Endothelial cell of umbilical vein (primary cell): ENCODE measurements around the gene RPSA. TPM values are rescaled to one million over a fixed set of nuclear protein-coding genes. Genes with fewer than 3 reads are reported as not detected.

Experiments
- BruUV-seq: library from RNA; stranded (reverse); fragments of 400-500 nt; replicated peaks from 2 replicates; lab custom pipeline; 2021; lab: Mats Ljungman, UMichigan
- CTCF ChIA-PET: fragments of 300-600, 350-600 bp; sonication (Branson Sonifier 250); formaldehyde crosslinking; loops from one replicate; lab custom pipeline; 2021; ENCODE audit warnings: antibody characterized with exemption, inconsistent platforms; lab: Charles Lee
- POLR2A ChIA-PET: fragments of 300-600, 350-600 bp; sonication (Branson Sonifier 250); formaldehyde crosslinking; loops from one replicate; lab custom pipeline; 2021; ENCODE audit warnings: antibody characterized with exemption, inconsistent platforms; lab: Charles Lee
- DNase-seq: peaks from one replicate; pipeline ENCODE4 v3.0.0-alpha.2; 2011; ENCODE audit warnings: low read depth, low spot score
- FAIRE-seq: peaks from 2 replicates; lab custom pipeline; 2011; peaks lifted over from hg19 to GRCh38; lab: Jason Lieb, UNC
- H2AFZ ChIP-seq: 2 replicates; pipeline ENCODE4 v1.6.0; 2012; ENCODE audit warnings: low read depth, low read length, control low read depth, inconsistent platforms
- H3K27ac ChIP-seq: 2 replicates; pipeline ENCODE4 v1.5.1; 2011; ENCODE audit warnings: low read depth, mild to moderate bottlenecking, control low read depth, low read length, moderate library complexity; ENCODE audit not compliant: insufficient read depth
- H3K27me3 ChIP-seq, 2 experiments: 2 replicates each; pipeline versions ENCODE4 v1.6.0 to v1.6.1; 2011; ENCODE audit warnings: low read length in 2 of 2, mixed read lengths in 1 of 2; ENCODE audit not compliant: control insufficient read depth in 2 of 2, insufficient read depth in 2 of 2
- H3K36me3 ChIP-seq, 2 experiments: 2 replicates in 1 of 2; 3 replicates in 1 of 2; pipeline ENCODE4 v1.5.1; 2011; ENCODE audit warnings: low read length in 2 of 2, mild to moderate bottlenecking in 1 of 2, moderate library complexity in 1 of 2; ENCODE audit not compliant: control insufficient read depth in 2 of 2, insufficient read depth in 2 of 2; ENCODE audit errors: extremely low read depth in 1 of 2
- H3K4me1 ChIP-seq: 3 replicates; pipeline ENCODE4 v1.5.1; 2011; ENCODE audit warnings: mild to moderate bottlenecking, low read length; ENCODE audit not compliant: control insufficient read depth, insufficient read depth; ENCODE audit errors: extremely low read depth
- H3K4me2 ChIP-seq: 2 replicates; pipeline ENCODE4 v1.6.1; 2011; ENCODE audit warnings: low read length, control low read depth, mixed read lengths; ENCODE audit not compliant: insufficient read depth
- H3K4me3 ChIP-seq, 3 experiments: fragments of 200-600 bp in 1 of 3; sonication (generic), shearing (Covaris generic) in 1 of 3; replicated peaks in 1 of 3; 2 replicates each; pipeline ENCODE4 v1.5.1; 2011 to 2016; ENCODE audit warnings: control low read depth in 3 of 3, low read length in 3 of 3, mild to moderate bottlenecking in 2 of 3, inconsistent platforms in 1 of 3, low read depth in 1 of 3, moderate library complexity in 1 of 3; ENCODE audit not compliant: insufficient read depth in 1 of 3
- H3K79me2 ChIP-seq: 2 replicates; pipeline ENCODE4 v1.6.0; 2012; ENCODE audit warnings: low read length, inconsistent platforms; ENCODE audit not compliant: control insufficient read depth, insufficient read depth
- H3K9ac ChIP-seq: replicated peaks from 2 replicates; pipeline ENCODE3; 2011; ENCODE audit warnings: low read length, control low read depth; ENCODE audit not compliant: insufficient read depth; ENCODE audit errors: extremely low read depth
- H3K9me1 ChIP-seq: replicated peaks from 3 replicates; pipeline ENCODE4 v1.6.0; 2011; ENCODE audit warnings: mild to moderate bottlenecking, low read length; ENCODE audit not compliant: control insufficient read depth, insufficient read depth; ENCODE audit errors: extremely low read depth
- H3K9me3 ChIP-seq: replicated peaks from 2 replicates; pipeline ENCODE4 v1.5.1; 2012; ENCODE audit warnings: low read length, inconsistent platforms; ENCODE audit not compliant: control insufficient read depth, insufficient read depth
- H4K20me1 ChIP-seq: replicated peaks from 2 replicates; pipeline ENCODE3; 2011; ENCODE audit warnings: mild to moderate bottlenecking, low read length; ENCODE audit not compliant: control insufficient read depth, insufficient read depth; ENCODE audit errors: extremely low read depth
- EZH2 ChIP-seq: IDR thresholded peaks from 2 replicates; pipeline ENCODE4 v1.6.1; 2012; ENCODE audit warnings: borderline replicate concordance, low read depth, mild to moderate bottlenecking, moderate library complexity, low read length, inconsistent platforms; ENCODE audit not compliant: severe bottlenecking
- FOS ChIP-seq: IDR thresholded peaks from 2 replicates; pipeline ENCODE4 v1.6.1; 2011; ENCODE audit warnings: mild to moderate bottlenecking, low read length, moderate library complexity, borderline replicate concordance; ENCODE audit not compliant: insufficient read depth
- GATA2 ChIP-seq: IDR thresholded peaks from 2 replicates; pipeline ENCODE4 v1.7.0; 2011; ENCODE audit warnings: low read depth, mild to moderate bottlenecking, moderate library complexity, mixed read lengths, low read length; ENCODE audit not compliant: insufficient read length, insufficient read depth
- MAX ChIP-seq: IDR thresholded peaks from 2 replicates; pipeline ENCODE4 v1.6.1; 2011; ENCODE audit not compliant: insufficient read depth, insufficient read length
- MYC ChIP-seq: IDR thresholded peaks from one replicate; pipeline ENCODE4 v1.6.1; 2011; ENCODE audit warnings: mild to moderate bottlenecking, low read depth, low read length
- POLR2AphosphoS5 ChIP-seq: IDR thresholded peaks from 2 replicates; pipeline ENCODE4 v1.6.1; 2012; ENCODE audit warnings: low read depth, mild to moderate bottlenecking, control low read depth, low read length, moderate library complexity; ENCODE audit not compliant: insufficient read depth
- dilution Hi-C: fragments of 300-500 bp; cut with MboI; formaldehyde crosslinking; loops from one replicate; pipeline ENCODE4 v1.15.0; 2019; ENCODE audit warnings: low sequenced_read_pairs; ENCODE audit not compliant: extremely low pct_ligation_motif_present
- intact Hi-C: fragments of 100-400 bp; cut with micrococcal nuclease; formaldehyde crosslinking; loops from one replicate; pipeline ENCODE4 v1.10.0; 2022
- polyA plus RNA-seq, 4 experiments: library from polyadenylated mRNA; depleted of rRNA in 3 of 4; stranded (reverse) in 3 of 4; unstranded in 1 of 4; fragments of >200 nt; gene quantifications; 2 replicates each; pipeline versions ENCODE4 v1.2.1 to v1.2.3, GENCODE V29; 2011 to 2012; ENCODE audit warnings: missing spikeins in 1 of 4
- total RNA-seq: library from RNA; stranded (reverse); gene quantifications from 2 replicates; pipeline ENCODE4 v1.2.3, GENCODE V29; 2021

Gene RPSA
- total and polyA plus RNA-seq, 2 donors (not counting 3 experiments of a cell fraction or from before 2014, with no cell fraction given): 1,357 to 3,687 TPM

- no peak overlapping the region for H3K4me3 ChIP-seq
- dilution Hi-C loops (no loop called here), intact Hi-C loops (loop anchor here (10.0 kb wide), 1 partner anchor 1069 kb away; the partner anchor contains the start of gene RPL14)
- no peak overlapping the region for H3K9ac ChIP-seq
- no peak for FAIRE-seq
- ChIA-PET CTCF (no interaction called here), POLR2A (no interaction called here)
- H2AFZ ChIP-seq: no peak overlapping the region
- peaks cover 8% of the 10 kb centered on the region for H3K4me1 ChIP-seq
- peaks cover 37% of the 10 kb centered on the region for H3K79me2 ChIP-seq
- no peak overlapping the region for H3K27ac ChIP-seq
- H4K20me1 ChIP-seq: peaks cover 15% of the 10 kb centered on the region
- no TSS peak for BruUV-seq
- H3K4me2 ChIP-seq: no peak overlapping the region
- no peak for TF ChIP-seq EZH2
- no peak for TF ChIP-seq GATA2
- TF ChIP-seq POLR2AphosphoS5: no peak
- TF ChIP-seq MAX: no peak
- no peak for TF ChIP-seq FOS
- TF ChIP-seq MYC: no peak
- H3K9me1 ChIP-seq: no peaks in the 10 kb centered on the region
- H3K9me3 ChIP-seq: no peaks in the 10 kb centered on the region
- peaks cover 0 to 2% of the 10 kb centered on the region in 2 experiments for H3K36me3 ChIP-seq
- H3K27me3 ChIP-seq: no peaks in the 10 kb centered on the region
- no peak for DNase-seq
Observed at GRCh38 chr3:39385456-39386090, 20.9 kb upstream of the RPSA start.

DNA sequence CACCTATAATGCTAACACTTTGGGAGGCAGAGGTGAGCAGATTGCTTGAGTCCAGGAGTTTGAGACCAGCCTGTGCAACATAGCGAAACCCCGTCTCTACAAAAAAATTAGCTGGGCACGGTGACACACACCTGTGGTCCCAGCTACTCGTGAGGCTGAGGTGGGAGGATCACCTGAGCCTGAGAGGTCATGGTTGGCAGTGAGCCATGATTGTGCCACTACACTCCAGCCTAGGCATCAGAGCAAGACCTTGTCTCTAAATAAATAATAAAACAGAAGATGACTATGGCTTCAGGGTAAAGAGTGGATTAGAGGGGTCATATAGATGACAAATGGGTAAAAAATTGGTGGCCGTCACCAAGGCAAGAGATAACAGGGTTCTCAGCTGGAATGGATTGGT lies 20.2 kb upstream of the RPSA start:
- H3K27ac ChIP-seq: no peak overlapping the region
- H3K4me1 ChIP-seq: peaks cover 8% of the 10 kb centered on the region
- POLR2A ChIA-PET: no interaction called here
- dilution Hi-C loops: no loop called here
- no peak overlapping the region for H2AFZ ChIP-seq
- H3K9ac ChIP-seq: no peak overlapping the region
- no peak overlapping the region for H3K4me3 ChIP-seq
- no TSS peak for BruUV-seq
- TF ChIP-seq MAX (no peak), FOS (no peak)
- no peak overlapping the region for H3K4me2 ChIP-seq
- H3K9me3 ChIP-seq: no peaks in the 10 kb centered on the region
- intact Hi-C loops: loop anchor here (10.0 kb wide), 1 partner anchor 1068 kb away; the partner anchor contains the start of gene RPL14
- no peaks in the 10 kb centered on the region for H3K27me3 ChIP-seq
- H3K79me2 ChIP-seq: peaks cover 37% of the 10 kb centered on the region
- H3K36me3 ChIP-seq: peaks cover 2% of the 10 kb centered on the region in 2 experiments
- H4K20me1 ChIP-seq: peaks cover 15% of the 10 kb centered on the region
- no peak for FAIRE-seq
- DNase-seq: no peak
- H3K9me1 ChIP-seq: no peaks in the 10 kb centered on the region
- CTCF ChIA-PET: interaction anchor here (0.9 kb wide), 1 partner anchor 11 kb away, joined by 3 read pairs; no protein-coding TSS in a partner anchor
